ENCODE results near the gene BCL7C. TPM values are rescaled to one million over a fixed set of nuclear protein-coding genes. Genes with fewer than 3 reads are reported as not detected.

Gene BCL7C
- total and polyA plus RNA-seq, 2 of the 13 experiments (the other 11 are each of a cell fraction or from before 2014, with no cell fraction given): 17.7 to 33.8 TPM

DNA sequence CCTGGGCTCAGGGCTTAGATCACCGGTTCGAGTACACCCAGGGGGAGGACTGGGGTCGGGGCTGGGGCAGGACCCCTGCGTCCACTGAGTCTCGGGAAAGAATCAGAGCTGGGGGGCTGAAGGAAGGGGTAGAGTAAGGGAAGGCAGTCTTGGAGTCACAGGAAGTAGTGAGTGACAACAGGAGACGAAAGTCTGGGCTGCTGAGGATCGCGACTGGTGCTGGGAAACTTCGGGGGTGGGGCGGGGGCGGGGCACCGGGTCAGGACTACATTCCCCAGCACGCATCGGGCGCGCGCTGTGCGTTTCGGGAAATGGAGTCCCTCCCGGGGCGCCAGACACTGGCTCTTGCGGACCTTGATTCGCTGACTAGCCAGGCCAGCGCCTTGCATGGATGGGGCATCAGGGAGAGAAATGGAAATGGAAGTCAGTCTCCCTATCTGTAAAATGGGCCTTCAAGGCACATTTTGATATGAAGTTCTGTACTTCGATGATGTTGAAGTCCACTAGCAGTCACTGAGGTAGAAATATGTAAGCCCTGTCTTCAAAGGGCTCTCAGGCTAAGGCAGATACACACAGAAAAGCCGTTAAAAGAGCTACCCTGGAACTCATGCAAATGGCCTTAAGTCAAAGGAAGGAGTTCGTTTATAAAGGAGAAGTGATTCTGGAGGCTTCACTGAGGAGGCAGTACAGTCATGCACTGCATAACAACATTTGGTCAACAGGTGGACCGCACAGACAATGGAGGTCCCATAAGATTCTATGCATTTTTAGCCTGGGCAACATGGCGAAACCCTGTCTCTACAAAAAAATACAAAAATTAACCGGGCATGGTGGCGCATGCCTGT lies 3.2 kb upstream of the BCL7C start (continued):
- TF ChIP-seq, protein P1, sequence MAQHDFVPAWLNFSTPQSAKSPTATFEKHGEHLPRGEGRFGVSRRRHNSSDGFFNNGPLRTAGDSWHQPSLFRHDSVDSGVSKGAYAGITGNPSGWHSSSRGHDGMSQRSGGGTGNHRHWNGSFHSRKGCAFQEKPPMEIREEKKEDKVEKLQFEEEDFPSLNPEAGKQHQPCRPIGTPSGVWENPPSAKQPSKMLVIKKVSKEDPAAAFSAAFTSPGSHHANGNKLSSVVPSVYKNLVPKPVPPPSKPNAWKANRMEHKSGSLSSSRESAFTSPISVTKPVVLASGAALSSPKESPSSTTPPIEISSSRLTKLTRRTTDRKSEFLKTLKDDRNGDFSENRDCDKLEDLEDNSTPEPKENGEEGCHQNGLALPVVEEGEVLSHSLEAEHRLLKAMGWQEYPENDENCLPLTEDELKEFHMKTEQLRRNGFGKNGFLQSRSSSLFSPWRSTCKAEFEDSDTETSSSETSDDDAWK (CRISPR knock-in tag; IDR thresholded peaks at IDR 0.05): no peak
- TF ChIP-seq HDAC2 (CRISPR knock-in tag; IDR thresholded peaks at IDR 0.05): peak; percentile 10; the same call in 1 of the 2 replicates
- no peak for TF ChIP-seq ZNF570 (CRISPR knock-in tag; IDR thresholded peaks at IDR 0.05; ENCODE audit: borderline replicate concordance)
- TF ChIP-seq ZNF160 (CRISPR knock-in tag; IDR thresholded peaks at IDR 0.05): no peak
- TF ChIP-seq, protein P2, sequence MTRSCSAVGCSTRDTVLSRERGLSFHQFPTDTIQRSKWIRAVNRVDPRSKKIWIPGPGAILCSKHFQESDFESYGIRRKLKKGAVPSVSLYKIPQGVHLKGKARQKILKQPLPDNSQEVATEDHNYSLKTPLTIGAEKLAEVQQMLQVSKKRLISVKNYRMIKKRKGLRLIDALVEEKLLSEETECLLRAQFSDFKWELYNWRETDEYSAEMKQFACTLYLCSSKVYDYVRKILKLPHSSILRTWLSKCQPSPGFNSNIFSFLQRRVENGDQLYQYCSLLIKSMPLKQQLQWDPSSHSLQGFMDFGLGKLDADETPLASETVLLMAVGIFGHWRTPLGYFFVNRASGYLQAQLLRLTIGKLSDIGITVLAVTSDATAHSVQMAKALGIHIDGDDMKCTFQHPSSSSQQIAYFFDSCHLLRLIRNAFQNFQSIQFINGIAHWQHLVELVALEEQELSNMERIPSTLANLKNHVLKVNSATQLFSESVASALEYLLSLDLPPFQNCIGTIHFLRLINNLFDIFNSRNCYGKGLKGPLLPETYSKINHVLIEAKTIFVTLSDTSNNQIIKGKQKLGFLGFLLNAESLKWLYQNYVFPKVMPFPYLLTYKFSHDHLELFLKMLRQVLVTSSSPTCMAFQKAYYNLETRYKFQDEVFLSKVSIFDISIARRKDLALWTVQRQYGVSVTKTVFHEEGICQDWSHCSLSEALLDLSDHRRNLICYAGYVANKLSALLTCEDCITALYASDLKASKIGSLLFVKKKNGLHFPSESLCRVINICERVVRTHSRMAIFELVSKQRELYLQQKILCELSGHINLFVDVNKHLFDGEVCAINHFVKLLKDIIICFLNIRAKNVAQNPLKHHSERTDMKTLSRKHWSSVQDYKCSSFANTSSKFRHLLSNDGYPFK (CRISPR knock-in tag; IDR thresholded peaks at IDR 0.05; ENCODE audit: borderline replicate concordance): no peak
- no peak for TF ChIP-seq KLF6 (CRISPR knock-in tag; IDR thresholded peaks at IDR 0.05)
- no peak for TF ChIP-seq NR3C1 (CRISPR knock-in tag; IDR thresholded peaks at IDR 0.05)
- no peak for TF ChIP-seq ZNF224 (CRISPR knock-in tag; IDR thresholded peaks at IDR 0.05)
- no peak for TF ChIP-seq ZBTB42 (CRISPR knock-in tag; IDR thresholded peaks at IDR 0.05)
- TF ChIP-seq ATAD3A (CRISPR knock-in tag; IDR thresholded peaks at IDR 0.05): no peak
- TF ChIP-seq FOXM1 (CRISPR knock-in tag; IDR thresholded peaks at IDR 0.05): no peak
- TF ChIP-seq ZNF350 (CRISPR knock-in tag; IDR thresholded peaks at IDR 0.05; ENCODE audit: borderline replicate concordance, low read depth): peak; percentile 10; the same call in 1 of the 2 replicates
- no peak for TF ChIP-seq ZNF589 (CRISPR knock-in tag; conservative IDR thresholded peaks at IDR 0.05)
- no peak; the same call in 1 of the 2 replicates for TF ChIP-seq ZNF510 (CRISPR knock-in tag; IDR thresholded peaks at IDR 0.05; ENCODE audit: low read depth)
- TF ChIP-seq ZBTB37 (CRISPR knock-in tag; IDR thresholded peaks at IDR 0.05): no peak
- TF ChIP-seq HMGA1 (CRISPR knock-in tag; conservative IDR thresholded peaks at IDR 0.05): no peak
- TF ChIP-seq, protein P3, sequence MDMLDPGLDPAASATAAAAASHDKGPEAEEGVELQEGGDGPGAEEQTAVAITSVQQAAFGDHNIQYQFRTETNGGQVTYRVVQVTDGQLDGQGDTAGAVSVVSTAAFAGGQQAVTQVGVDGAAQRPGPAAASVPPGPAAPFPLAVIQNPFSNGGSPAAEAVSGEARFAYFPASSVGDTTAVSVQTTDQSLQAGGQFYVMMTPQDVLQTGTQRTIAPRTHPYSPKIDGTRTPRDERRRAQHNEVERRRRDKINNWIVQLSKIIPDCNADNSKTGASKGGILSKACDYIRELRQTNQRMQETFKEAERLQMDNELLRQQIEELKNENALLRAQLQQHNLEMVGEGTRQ (IDR thresholded peaks at IDR 0.05; ENCODE audit: low read depth, low read length): no peak
- TF ChIP-seq, protein P3 (CRISPR knock-in tag; IDR thresholded peaks at IDR 0.05; ENCODE audit: borderline replicate concordance): no peak
- TF ChIP-seq ATF1 (CRISPR knock-in tag; IDR thresholded peaks at IDR 0.05): no peak; the same call in 1 of the 2 replicates
- TF ChIP-seq ZNF674 (CRISPR knock-in tag; IDR thresholded peaks at IDR 0.05; ENCODE audit: low read depth): no peak
- TF ChIP-seq ZNF746 (CRISPR knock-in tag; IDR thresholded peaks at IDR 0.05): no peak
- peak; percentile 94 for TF ChIP-seq IRF2 (CRISPR knock-in tag; IDR thresholded peaks at IDR 0.05)

Measured in HepG2 (cell line).